Heart right ventricle (tissue), 16 donors: ENCODE data around the gene SHISA4. TPM values are rescaled to one million over a fixed set of nuclear protein-coding genes. Genes with fewer than 3 reads are reported as not detected.
"Not testable (repeated sequence)": the region's sequence is repeated elsewhere in the genome, so short reads cannot be mapped to it uniquely, and the experiment has no call there.

ENCODE experiments used
- ATAC-seq, 8 donors: fragments of 200-7000 bp; cut with Tn5 transposase; one replicate each; pipeline ENCODE4 v1.9.1; 2020; ENCODE audit warnings: mild to moderate bottlenecking in 8 of 8, moderate library complexity in 8 of 8, moderate number of reproducible peaks in 1 of 8
- DNase-seq, 2 donors: peaks; one replicate each; pipeline ENCODE4 v3.0.0-alpha.2; 2020
- H3K27ac ChIP-seq, 10 donors: fragments of 200-600 bp; sonication (generic) in 2 of 10; one replicate each; pipeline versions ENCODE4 v1.5.0 to v1.8.0; 2020 to 2022; ENCODE audit warnings: mild to moderate bottlenecking in 3 of 10
- H3K27me3 ChIP-seq, 7 donors: fragments of 200-600 bp; one replicate each; pipeline ENCODE4 v1.8.0; 2021 to 2022; ENCODE audit warnings: mild to moderate bottlenecking in 2 of 7
- H3K36me3 ChIP-seq, 9 donors: fragments of 200-600 bp; sonication (generic) in 1 of 9; one replicate each; pipeline versions ENCODE4 v1.5.0 to v1.8.0; 2020 to 2022; ENCODE audit warnings: mild to moderate bottlenecking in 2 of 9
- H3K4me1 ChIP-seq, 9 donors: fragments of 200-600 bp; sonication (generic) in 1 of 9; one replicate each; pipeline versions ENCODE4 v1.5.0 to v1.8.0; 2020 to 2022; ENCODE audit warnings: mild to moderate bottlenecking in 4 of 9
- H3K4me3 ChIP-seq, 10 donors: fragments of 200-600 bp; sonication (generic) in 2 of 10; one replicate each; pipeline versions ENCODE4 v1.5.0 to v1.8.0; 2020 to 2022; ENCODE audit warnings: mild to moderate bottlenecking in 7 of 10, moderate library complexity in 2 of 10
- H3K9me3 ChIP-seq, 11 donors: fragments of 200-600 bp in 10 of 11; sonication (generic) in 2 of 11; one replicate each; pipeline versions ENCODE4 v1.5.0 to v1.8.0; 2013 to 2022; ENCODE audit warnings: mild to moderate bottlenecking in 2 of 11, control low read depth in 1 of 11, moderate library complexity in 1 of 11
- CTCF ChIP-seq, 9 donors: fragments of 200-600 bp; sonication (generic) in 2 of 9; IDR thresholded peaks; one replicate each; pipeline versions ENCODE4 v1.5.0 to v1.8.0; 2021 to 2022; ENCODE audit warnings: antibody characterized with exemption in 9 of 9, mild to moderate bottlenecking in 5 of 9, moderate library complexity in 1 of 9
- WGBS, 2 donors: extraction: QIAGEN DNeasy Blood & Tissue Kit; methylation state at CpG; one replicate each; pipeline ENCODE4 v1.1.7; 2013; ENCODE audit warnings: inconsistent platforms in 1 of 2; 5-methylcytosine and 5-hydroxymethylcytosine counted together
- intact Hi-C, 10 donors: fragments of 100-400 bp; cut with DNase I; formaldehyde crosslinking; loops; one replicate each; pipeline versions ENCODE4 v1.11.1 to v1.14.2; 2022
- polyA plus RNA-seq, 2 donors: library from polyadenylated mRNA; stranded (reverse); fragments of 200-250 nt; gene quantifications; one replicate each; pipeline ENCODE4 v1.2.3, GENCODE V29; 2013
- total RNA-seq, 10 donors: library from RNA; stranded (reverse); fragmentation: NEBNext Ultra II Directional in 3 of 10; extraction: Animal tissue kit (Norgen Biotek cat#: 25700) in 3 of 10; gene quantifications; one replicate each; pipeline versions ENCODE4 v1.2.1 to v1.2.4, GENCODE V29; 2021 to 2023
- donor health status: Arrhythmogenic right ventricular cardiomyopathy.
- donor health status: ischemic (EF 13 %, LVEDD 7.1; RV severe dilation, severe dysfunction).
- donor health status: healthy with polysubstance abuse.
- donor health status: DM: no; HTN: yes; CAD: no.
- donor health status: DM: no; HTN: no; CAD: no.
- donor health status: ischemic (EF 25% LVEDD 6.9; RV normal size, moderate dysfunction).
- donor health status: ischemic (EF 25% LVEDD 5.7; RV mildly dilated, moderate dysfunction).
- donor health status: healthy.
- donor health status: DM: yes; HTN: yes; CAD: no.
- donor health status: Ischemic cardiomyopathy.
- donor health status: ischemic (EF 35%, LVEDD 5.7; RV mildly dilated, moderate dysfunction).
- donor health status: nonischemic (EF 11% LVEDD 7.7; RV severe dilation, severe dysfunction).
- donor health status: DM: yes; HTN: yes; CAD: no.
- donor health status: PGD.
- donor health status: ischemic (EF 29% LVEDD 5.4; RV normal size, mild dysfunction).
- donor health status: nonischemic (EF 23%, LVEDD 6.1; RV moderate dilation, normal function).

Gene SHISA4
- total and polyA plus RNA-seq, 12 donors = 72.6 to 214 (median 122) TPM

- Histone ChIP-seq H3K9me3 (no peaks in the 10 kb centered on the region), H3K4me1 (peaks cover 0 to 41% (median 6%) of the 10 kb centered on the region in 9 donors), H3K27ac (peak overlapping the region in 6 of 10 donors; percentile 17 to 53 (median 45)), H3K27me3 (peaks cover 0 to 2% (median 0%) of the 10 kb centered on the region in 7 donors), H3K36me3 (no peaks in the 10 kb centered on the region), H3K4me3 (no peak overlapping the region)
- WGBS, 2 donors = 41 to 49% methylated on average over 4 of the region's 4 CpGs
- no peak for TF ChIP-seq CTCF (IDR thresholded peaks at IDR 0.05)
- intact Hi-C loops = no loop called here
- DNase-seq (no peak), ATAC-seq (peak in 7 of 8 donors; percentile 30 to 87 (median 46))
These were observed 49.8 kb downstream of the SHISA4 start for GRCh38 chr1:201938440-201939035.

GRCh38 chr1:201939148-201939547 is 50.5 kb downstream of the SHISA4 start:
- 55 to 60% methylated on average over 4 of the region's 4 CpGs for WGBS, 2 donors
- peaks cover 0 to 46% (median 6%) of the 10 kb centered on the region in 9 donors for H3K4me1 ChIP-seq
- intact Hi-C loops = no loop called here
- peak overlapping the region in 4 of 10 donors; percentile 17 to 53 (median 49) for H3K27ac ChIP-seq
- H3K36me3 ChIP-seq = no peaks in the 10 kb centered on the region
- TF ChIP-seq CTCF (IDR thresholded peaks at IDR 0.05) = no peak
- no peaks in the 10 kb centered on the region for H3K9me3 ChIP-seq
- DNase-seq = no peak
- H3K4me3 ChIP-seq = no peak overlapping the region
- H3K27me3 ChIP-seq = peaks cover 0 to 7% (median 0%) of the 10 kb centered on the region in 7 donors
- no peak for ATAC-seq

GRCh38 chr1:201939574-201939973 is 50.9 kb downstream of the SHISA4 start:
- no peak overlapping the region for H3K4me3 ChIP-seq
- no peak for DNase-seq
- intact Hi-C loops = no loop called here
- TF ChIP-seq CTCF (IDR thresholded peaks at IDR 0.05) = no peak
- ATAC-seq = no peak
- peaks cover 0 to 46% (median 6%) of the 10 kb centered on the region in 9 donors for H3K4me1 ChIP-seq
- 60 to 65% methylated on average over 5 of the region's 5 CpGs for WGBS, 2 donors
- peak overlapping the region in 4 of 10 donors; percentile 17 to 53 (median 49) for H3K27ac ChIP-seq
- no peaks in the 10 kb centered on the region for H3K36me3 ChIP-seq
- H3K27me3 ChIP-seq = peaks cover 0 to 10% (median 0%) of the 10 kb centered on the region in 7 donors
- no peaks in the 10 kb centered on the region for H3K9me3 ChIP-seq

- H3K36me3 ChIP-seq, DNase-seq, H3K4me3 ChIP-seq, H3K9me3 ChIP-seq, ATAC-seq: not testable (repeated sequence)
- WGBS, 2 donors = 94 to 95% methylated on average over 10 of the region's 10 CpGs
- Histone ChIP-seq H3K27ac (peak overlapping the region in 2 of 10 donors; percentile 4 to 10), H3K27me3 (peaks cover 0 to 11% (median 0%) of the 10 kb centered on the region in 7 donors), H3K4me1 (peaks cover 0 to 46% (median 6%) of the 10 kb centered on the region in 9 donors)
- intact Hi-C loops = loop anchor here in 1 of 10 donors (10.0 kb wide), 1 partner anchor 46 kb away; no protein-coding TSS in a partner anchor
These were observed 51.6 kb downstream of the SHISA4 start for GRCh38 chr1:201940316-201940715.
